ENCODE data around the gene FIG4. TPM values are rescaled to one million over a fixed set of nuclear protein-coding genes. Genes with fewer than 3 reads are reported as not detected.

FIG4 gene
- total and polyA plus RNA-seq, 12 donors, result 9.2 to 25.4 (median 17.8) TPM

GRCh38 chr6:109655761-109656262 lies 35.3 kb upstream of the FIG4 start:
- H3K27ac ChIP-seq, result no peak overlapping the region
- H3K27me3 ChIP-seq, result no peaks in the 10 kb centered on the region
- no peaks in the 10 kb centered on the region for H3K36me3 ChIP-seq (replicated peaks in 1 of 2)
- no peaks in the 10 kb centered on the region for H3K4me1 ChIP-seq (replicated peaks in 1 of 2)
- 92 to 96% (median 94%) methylated on average over 6 of the region's 6 CpGs for whole genome bisulfite sequencing, 4 donors
- intact Hi-C loops (cut with DNase I), result no loop called here
- TF ChIP-seq CTCF (IDR thresholded peaks at IDR 0.05) (no peak), POLR2A (IDR thresholded peaks at IDR 0.05) (no peak)
- H3K4me3 ChIP-seq, result no peak overlapping the region
- DNase-seq, result no peak
- H3K9me3 ChIP-seq (replicated peaks in 1 of 3), result no peaks in the 10 kb centered on the region

- TF ChIP-seq POLR2A (IDR thresholded peaks at IDR 0.05) (no peak), CTCF (IDR thresholded peaks at IDR 0.05) (no peak)
- WGBS, 4 donors, result 26 to 35% (median 30%) methylated on average over 1 of the region's 1 CpG
- intact Hi-C loops (cut with DNase I), result no loop called here
- DNase-seq, result no peak
- Histone ChIP-seq H3K4me3 (no peak overlapping the region), H3K27ac (no peak overlapping the region), H3K4me1 (replicated peaks in 1 of 2) (no peaks in the 10 kb centered on the region), H3K9me3 (replicated peaks in 1 of 3) (no peaks in the 10 kb centered on the region), H3K27me3 (no peaks in the 10 kb centered on the region), H3K36me3 (replicated peaks in 1 of 2) (no peaks in the 10 kb centered on the region)
These were observed 30.4 kb upstream of the FIG4 start for GRCh38 chr6:109660526-109661320.

- DNase-seq, result no peak
- Histone ChIP-seq H3K27ac (no peak overlapping the region), H3K27me3 (no peaks in the 10 kb centered on the region), H3K36me3 (replicated peaks in 1 of 2) (no peaks in the 10 kb centered on the region), H3K4me1 (replicated peaks in 1 of 2) (no peaks in the 10 kb centered on the region), H3K9me3 (replicated peaks in 1 of 3) (no peaks in the 10 kb centered on the region), H3K4me3 (no peak overlapping the region)
- intact Hi-C loops (cut with DNase I), result no loop called here
- WGBS, 4 donors, result 89 to 95% (median 93%) methylated on average over 2 of the region's 2 CpGs
- TF ChIP-seq POLR2A (IDR thresholded peaks at IDR 0.05) (no peak), CTCF (IDR thresholded peaks at IDR 0.05) (no peak)
These were observed 28.9 kb upstream of the FIG4 start for GRCh38 chr6:109662192-109662591.

GRCh38 chr6:109669811-109670210 lies 21.3 kb upstream of the FIG4 start:
- intact Hi-C loops (cut with DNase I), result no loop called here
- TF ChIP-seq CTCF (IDR thresholded peaks at IDR 0.05), result no peak
- TF ChIP-seq POLR2A (IDR thresholded peaks at IDR 0.05), result no peak
- no peaks in the 10 kb centered on the region for H3K4me1 ChIP-seq (replicated peaks in 1 of 2)
- H3K9me3 ChIP-seq (replicated peaks in 1 of 3), result no peaks in the 10 kb centered on the region
- no peaks in the 10 kb centered on the region for H3K27me3 ChIP-seq
- H3K36me3 ChIP-seq (replicated peaks in 1 of 2), result no peaks in the 10 kb centered on the region
- H3K4me3 ChIP-seq, result no peak overlapping the region
- DNase-seq, result no peak
- WGBS, 4 donors, result 70 to 90% (median 80%) methylated on average over 4 of the region's 4 CpGs
- H3K27ac ChIP-seq, result no peak overlapping the region
